Motor neuron (in vitro differentiated cells): Measurements from ENCODE around the gene PNMA6F. TPM values are rescaled to one million over a fixed set of nuclear protein-coding genes. Genes with fewer than 3 reads are reported as not detected.

Source experiments
- ATAC-seq, 8 experiments: fragments of 200-7000 bp; cut with Tn5 transposase; replicated peaks in 6 of 8; 2 replicates each; pipeline ENCODE4 v1.8.0; 2021; ENCODE audit warnings: mild to moderate bottlenecking in 8 of 8, moderate library complexity in 8 of 8
- H3K27ac ChIP-seq, 2 donors: fragments of 250-450 bp; sonication (Bioruptor Pico); 2 replicates each; pipeline ENCODE4 v1.9.0; 2021; ENCODE audit warnings: antibody characterized with exemption in 2 of 2, mild to moderate bottlenecking in 2 of 2, moderate library complexity in 1 of 2
- H3K4me1 ChIP-seq, 2 donors: fragments of 250-450 bp; sonication (Bioruptor Pico); replicated peaks in 1 of 2; 2 replicates each; pipeline ENCODE4 v1.6.1; 2021; ENCODE audit warnings: antibody characterized with exemption in 2 of 2, mild to moderate bottlenecking in 2 of 2, moderate library complexity in 1 of 2
- H3K4me3 ChIP-seq, 5 donors: fragments of 250-450 bp; sonication (Bioruptor Pico); 2 replicates each; pipeline ENCODE4 v1.9.0; 2021; ENCODE audit warnings: antibody characterized with exemption in 5 of 5, mild to moderate bottlenecking in 5 of 5, moderate library complexity in 4 of 5
- WGBS, 10 experiments: fragments of 450-650 bp; shearing (Covaris generic); methylation state at CpG; one replicate each; pipeline ENCODE4 v1.0.0; 2022; 5-methylcytosine and 5-hydroxymethylcytosine counted together
- in situ Hi-C, 9 experiments: fragments of 400-800 bp; cut with MboI; loops; one replicate each; pipeline ENCODE4 v1.15.0; 2021; ENCODE audit warnings: low sequenced_read_pairs in 9 of 9, low pct_unique_long_range_greater_than_20kb in 2 of 9; ENCODE audit not compliant: unreplicated experiment in 9 of 9
- total RNA-seq, 8 experiments: library from RNA; unstranded; fragments of 300-600 nt; gene quantifications; 2 replicates each; pipeline versions ENCODE4 v1.2.3 to v1.2.4, GENCODE V29; 2022

Gene PNMA6F
- 1 to 10 TPM in 1 of 8 experiments, under 1 TPM in 6, not detected in 1; 0.04 to 1.2 (median 0.43) TPM for total RNA-seq

GRCh38 chrX:153321381-153322124 is at the start of gene PNMA6F:
PNMA6F (minus strand) TSS chrX:153321767; CDS start chrX:153320674, 1,093 bp downstream.
- in situ Hi-C loops: no loop called here
- no peaks in the 10 kb centered on the region for H3K4me1 ChIP-seq
- peak in 5 of 8 experiments; percentile 49 to 91 (median 83) for ATAC-seq
- 14 to 90% methylated on average over 2 to 10 of the region's 36 CpGs; no CpG with 5 or more reads in 8 of the 10 experiments for WGBS, 10 experiments
- no peak within 1 kb of the TSS for H3K27ac ChIP-seq
- peak within 1 kb of the TSS in 4 of 5 donors; percentile 14 to 35 (median 19) for H3K4me3 ChIP-seq

- Histone ChIP-seq H3K4me1 (no peaks in the 10 kb centered on the region), H3K4me3 (no peak overlapping the region), H3K27ac (no peak overlapping the region)
- ATAC-seq: peak in 1 of 8 experiments; percentile 30
- WGBS, 10 experiments: 6 to 40% (median 25%) methylated on average over 1 to 3 of the region's 3 CpGs; no CpG with 5 or more reads in 4 of the 10 experiments
- in situ Hi-C loops: no loop called here
These were observed 49.7 kb upstream of the PNMA6F start for GRCh38 chrX:153371256-153371655.

- no peaks in the 10 kb centered on the region for H3K4me1 ChIP-seq
- in situ Hi-C loops: no loop called here
- 0 to 90% (median 43%) methylated on average over 1 to 8 of the region's 8 CpGs; no CpG with 5 or more reads in 3 of the 10 experiments for WGBS, 10 experiments
- no peak for ATAC-seq
- H3K4me3 ChIP-seq: no peak overlapping the region
- H3K27ac ChIP-seq: no peak overlapping the region
These were observed 48.9 kb upstream of the PNMA6F start for GRCh38 chrX:153370293-153371055.

GRCh38 chrX:153366878-153367538 is 45.4 kb upstream of the PNMA6F start:
- 0 to 75% (median 57%) methylated on average over 1 to 5 of the region's 5 CpGs; no CpG with 5 or more reads in 1 of the 10 experiments for whole genome bisulfite sequencing, 10 experiments

GRCh38 chrX:153366119-153366518 is 44.6 kb upstream of the PNMA6F start:
- Histone ChIP-seq H3K27ac (no peak overlapping the region), H3K4me3 (no peak overlapping the region), H3K4me1 (no peaks in the 10 kb centered on the region)
- no peak for ATAC-seq
- 20 to 84% (median 55%) methylated on average over 1 to 3 of the region's 3 CpGs; no CpG with 5 or more reads in 7 of the 10 experiments for WGBS, 10 experiments
- in situ Hi-C loops: no loop called here

More at GRCh38 chrX:153366878-153367538, 45.4 kb upstream of the PNMA6F start:
- Histone ChIP-seq H3K27ac (no peak overlapping the region), H3K4me3 (no peak overlapping the region), H3K4me1 (no peaks in the 10 kb centered on the region)
- in situ Hi-C loops: no loop called here
- ATAC-seq: no peak

- ATAC-seq: no peak
- whole genome bisulfite sequencing, 10 experiments: 40 to 100% (median 81%) methylated on average over 1 to 4 of the region's 4 CpGs
- Histone ChIP-seq H3K27ac (no peak overlapping the region), H3K4me1 (no peaks in the 10 kb centered on the region), H3K4me3 (no peak overlapping the region)
- in situ Hi-C loops: no loop called here
These were observed 44.1 kb upstream of the PNMA6F start for GRCh38 chrX:153365670-153366069.

GRCh38 chrX:153361781-153362397 is 40.3 kb upstream of the PNMA6F start:
- Histone ChIP-seq H3K27ac (no peak overlapping the region), H3K4me3 (no peak overlapping the region), H3K4me1 (no peaks in the 10 kb centered on the region)
- ATAC-seq: no peak
- 62 to 82% methylated on average over 2 of the region's 2 CpGs; no CpG with 5 or more reads in 8 of the 10 experiments for WGBS, 10 experiments
- in situ Hi-C loops: no loop called here

- WGBS, 10 experiments: 20% methylated on average over 1 of the region's 1 CpG; no CpG with 5 or more reads in 9 of the 10 experiments
- Histone ChIP-seq H3K27ac (no peak overlapping the region), H3K4me3 (no peak overlapping the region), H3K4me1 (no peaks in the 10 kb centered on the region)
- in situ Hi-C loops: no loop called here
- no peak for ATAC-seq
These were observed 36.3 kb upstream of the PNMA6F start for GRCh38 chrX:153357877-153358276.

- Histone ChIP-seq H3K4me1 (no peaks in the 10 kb centered on the region), H3K27ac (no peak overlapping the region), H3K4me3 (no peak overlapping the region)
- WGBS, 10 experiments: 59 to 100% methylated on average over 1 to 7 of the region's 12 CpGs; no CpG with 5 or more reads in 8 of the 10 experiments
- peak in 1 of 8 experiments; percentile 29 for ATAC-seq
- in situ Hi-C loops: no loop called here
These were observed 31.8 kb upstream of the PNMA6F start for GRCh38 chrX:153353416-153353815.

GRCh38 chrX:153352858-153353257 is 31.3 kb upstream of the PNMA6F start:
- ATAC-seq: no peak
- Histone ChIP-seq H3K4me1 (no peaks in the 10 kb centered on the region), H3K4me3 (no peak overlapping the region), H3K27ac (no peak overlapping the region)
- in situ Hi-C loops: no loop called here
- WGBS, 10 experiments: 80% methylated on average over 1 of the region's 3 CpGs; no CpG with 5 or more reads in 8 of the 10 experiments

- no peak overlapping the region for H3K27ac ChIP-seq
- no peaks in the 10 kb centered on the region for H3K4me1 ChIP-seq
- in situ Hi-C loops: no loop called here
- WGBS, 10 experiments: 41 to 80% (median 70%) methylated on average over 1 to 8 of the region's 8 CpGs; no CpG with 5 or more reads in 7 of the 10 experiments
- no peak overlapping the region for H3K4me3 ChIP-seq
- no peak for ATAC-seq
These were observed 30.4 kb upstream of the PNMA6F start for GRCh38 chrX:153351981-153352380.

- Histone ChIP-seq H3K4me1 (no peaks in the 10 kb centered on the region), H3K27ac (no peak overlapping the region), H3K4me3 (no peak overlapping the region)
- WGBS, 10 experiments: 67 to 100% (median 100%) methylated on average over 1 to 3 of the region's 5 CpGs; no CpG with 5 or more reads in 7 of the 10 experiments
- in situ Hi-C loops: no loop called here
- ATAC-seq: no peak
These were observed 28.4 kb upstream of the PNMA6F start for GRCh38 chrX:153349952-153350351.
